ENCODE data around the gene CORIN. TPM values are rescaled to one million over a fixed set of nuclear protein-coding genes. Genes with fewer than 3 reads are reported as not detected.
"Not testable (repeated sequence)": the region's sequence is repeated elsewhere in the genome, so short reads cannot be mapped to it uniquely, and the experiment has no call there.

The CORIN gene
- total and polyA plus RNA-seq, 4 donors, result 0.15 to 9.1 (median 1.0) TPM

DNA sequence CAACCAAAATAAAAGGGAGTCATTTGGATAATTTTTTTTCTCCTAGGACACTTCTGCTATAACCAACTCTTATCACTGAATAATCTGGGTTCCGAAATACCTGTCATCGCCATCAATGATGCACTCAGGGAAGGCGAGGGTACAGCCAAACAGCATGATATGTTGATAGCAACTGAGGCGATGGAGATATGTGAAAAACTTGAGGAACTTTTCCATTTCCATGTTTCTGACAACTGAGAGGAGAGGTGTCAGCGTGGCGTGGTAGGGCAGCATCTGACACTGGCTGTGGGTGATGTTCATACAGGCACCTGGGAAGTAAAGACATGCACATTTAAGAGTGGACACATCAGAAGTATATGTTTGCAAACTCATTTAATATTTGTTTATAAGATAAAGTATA lies 74.6 kb downstream of the CORIN start:
- TF ChIP-seq, protein P1, sequence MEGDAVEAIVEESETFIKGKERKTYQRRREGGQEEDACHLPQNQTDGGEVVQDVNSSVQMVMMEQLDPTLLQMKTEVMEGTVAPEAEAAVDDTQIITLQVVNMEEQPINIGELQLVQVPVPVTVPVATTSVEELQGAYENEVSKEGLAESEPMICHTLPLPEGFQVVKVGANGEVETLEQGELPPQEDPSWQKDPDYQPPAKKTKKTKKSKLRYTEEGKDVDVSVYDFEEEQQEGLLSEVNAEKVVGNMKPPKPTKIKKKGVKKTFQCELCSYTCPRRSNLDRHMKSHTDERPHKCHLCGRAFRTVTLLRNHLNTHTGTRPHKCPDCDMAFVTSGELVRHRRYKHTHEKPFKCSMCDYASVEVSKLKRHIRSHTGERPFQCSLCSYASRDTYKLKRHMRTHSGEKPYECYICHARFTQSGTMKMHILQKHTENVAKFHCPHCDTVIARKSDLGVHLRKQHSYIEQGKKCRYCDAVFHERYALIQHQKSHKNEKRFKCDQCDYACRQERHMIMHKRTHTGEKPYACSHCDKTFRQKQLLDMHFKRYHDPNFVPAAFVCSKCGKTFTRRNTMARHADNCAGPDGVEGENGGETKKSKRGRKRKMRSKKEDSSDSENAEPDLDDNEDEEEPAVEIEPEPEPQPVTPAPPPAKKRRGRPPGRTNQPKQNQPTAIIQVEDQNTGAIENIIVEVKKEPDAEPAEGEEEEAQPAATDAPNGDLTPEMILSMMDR (IDR thresholded peaks at IDR 0.05; ENCODE audit: control extremely low read depth, extremely low read depth), result no peak
- Histone ChIP-seq H3K27ac (ENCODE audit: low read depth in 1 of 2, low read length in 1 of 2) (no peak overlapping the region), H3K4me1 (ENCODE audit: control insufficient read depth in 5 of 5, insufficient read depth in 5 of 5, low read length in 5 of 5) (peaks cover 0 to 3% (median 0%) of the 10 kb centered on the region in 5 donors), H3K27me3 (ENCODE audit: control insufficient read depth in 3 of 3, insufficient read depth in 3 of 3, low read length in 2 of 3) (no peaks in the 10 kb centered on the region), H3K9ac (ENCODE audit: insufficient read depth in 1 of 2, low read length in 2 of 2) (no peak overlapping the region), H3K4me3 (no peak overlapping the region), H3K36me3 (ENCODE audit: control insufficient read depth in 4 of 4, insufficient read depth in 4 of 4, low read length in 4 of 4) (no peaks in the 10 kb centered on the region), H3K9me3 (ENCODE audit: control insufficient read depth in 4 of 4, insufficient read depth in 3 of 4, low read length in 3 of 4) (no peaks in the 10 kb centered on the region)
- ATAC-seq (ENCODE audit: insufficient read depth, low FRiP score) (no peak), DNase-seq (no peak)
- 85 to 88% methylated on average over 6 of the region's 6 CpGs for WGBS, 2 donors

DNA sequence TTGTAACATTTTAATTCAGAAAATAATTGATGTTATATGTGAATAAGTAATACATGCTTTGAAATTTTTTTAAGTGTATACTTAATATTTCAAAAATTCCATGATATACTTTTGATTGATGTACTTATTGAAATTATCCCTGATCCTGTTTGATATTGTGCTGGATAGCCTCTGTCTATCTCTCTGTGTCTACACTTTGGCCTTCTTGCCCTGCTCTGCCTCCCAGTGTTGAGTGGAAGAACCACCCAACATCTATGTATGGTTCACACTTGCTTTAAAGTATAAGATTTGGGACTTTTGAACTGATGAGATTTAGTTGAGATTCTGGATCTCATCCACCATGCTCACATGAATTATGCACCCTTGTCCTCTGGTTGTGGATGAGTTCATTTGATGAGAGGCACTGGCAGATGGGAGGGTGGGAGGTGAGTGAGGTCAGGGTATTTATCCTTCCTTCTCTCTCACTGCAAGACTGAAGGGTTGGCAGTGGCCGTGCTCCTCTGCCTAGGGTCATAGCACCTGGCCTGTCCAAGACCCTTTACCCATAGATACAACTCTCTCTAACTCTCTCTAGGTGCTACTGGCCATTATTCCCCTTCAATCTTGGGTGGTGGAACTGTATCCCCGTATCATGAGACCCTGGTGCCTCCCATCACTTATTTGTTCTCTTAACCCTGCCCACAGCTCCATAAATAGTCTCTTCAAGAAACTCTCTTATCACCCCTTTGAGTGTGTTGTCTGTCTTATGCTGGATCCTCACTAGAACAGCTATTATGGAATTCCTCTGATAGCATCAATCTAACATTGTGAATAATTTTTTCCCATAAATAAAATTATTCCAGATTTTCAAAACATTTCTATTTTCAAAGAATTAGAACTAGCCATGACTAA lies 75.2 kb downstream of the CORIN start:
- 82 to 89% methylated on average over 2 of the region's 2 CpGs for WGBS, 2 donors
- Histone ChIP-seq H3K9me3 (ENCODE audit: control insufficient read depth in 4 of 4, insufficient read depth in 3 of 4, low read length in 3 of 4) (no peaks in the 10 kb centered on the region), H3K27me3 (ENCODE audit: control insufficient read depth in 3 of 3, insufficient read depth in 3 of 3, low read length in 2 of 3) (no peaks in the 10 kb centered on the region), H3K27ac (ENCODE audit: low read depth in 1 of 2, low read length in 1 of 2) (no peak overlapping the region), H3K9ac (ENCODE audit: insufficient read depth in 1 of 2, low read length in 2 of 2) (no peak overlapping the region), H3K36me3 (ENCODE audit: control insufficient read depth in 4 of 4, insufficient read depth in 4 of 4, low read length in 4 of 4) (no peaks in the 10 kb centered on the region), H3K4me3 (no peak overlapping the region), H3K4me1 (ENCODE audit: control insufficient read depth in 5 of 5, insufficient read depth in 5 of 5, low read length in 5 of 5) (peaks cover 0 to 3% (median 0%) of the 10 kb centered on the region in 5 donors)
- ATAC-seq (ENCODE audit: insufficient read depth, low FRiP score) (no peak), DNase-seq (no peak)
- TF ChIP-seq, protein P1 (IDR thresholded peaks at IDR 0.05; ENCODE audit: control extremely low read depth, extremely low read depth), result no peak

DNA sequence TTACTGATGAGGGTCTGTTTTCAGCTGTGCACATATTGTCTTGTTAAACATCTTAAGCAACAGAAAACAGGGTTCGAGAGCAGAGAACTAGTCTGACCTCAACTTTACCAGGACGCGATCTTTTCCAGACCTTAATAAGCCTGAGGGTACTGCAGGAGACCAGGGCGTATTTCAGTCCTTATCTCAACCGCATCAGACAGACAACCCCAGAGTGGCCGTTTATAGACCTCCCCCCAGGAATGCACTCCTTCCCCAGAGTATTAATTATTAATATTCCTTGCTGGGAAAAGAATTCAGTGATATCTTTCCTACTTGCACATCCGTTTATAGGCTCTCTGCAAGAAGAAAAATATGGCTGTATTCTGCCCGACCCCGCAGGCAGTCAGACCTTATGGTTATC lies 84.6 kb downstream of the CORIN start:
- H3K9ac ChIP-seq (ENCODE audit: insufficient read depth in 1 of 2, low read length in 2 of 2); H3K27ac ChIP-seq (ENCODE audit: low read depth in 1 of 2, low read length in 1 of 2); ATAC-seq (ENCODE audit: insufficient read depth, low FRiP score); H3K4me1 ChIP-seq (ENCODE audit: control insufficient read depth in 5 of 5, insufficient read depth in 5 of 5, low read length in 5 of 5); H3K9me3 ChIP-seq (ENCODE audit: control insufficient read depth in 4 of 4, insufficient read depth in 3 of 4, low read length in 3 of 4); H3K27me3 ChIP-seq (ENCODE audit: control insufficient read depth in 3 of 3, insufficient read depth in 3 of 3, low read length in 2 of 3); H3K4me3 ChIP-seq; DNase-seq; H3K36me3 ChIP-seq (ENCODE audit: control insufficient read depth in 4 of 4, insufficient read depth in 4 of 4, low read length in 4 of 4): not testable (repeated sequence)
- WGBS, 2 donors, result 95 to 96% methylated on average over 9 of the region's 9 CpGs

DNA sequence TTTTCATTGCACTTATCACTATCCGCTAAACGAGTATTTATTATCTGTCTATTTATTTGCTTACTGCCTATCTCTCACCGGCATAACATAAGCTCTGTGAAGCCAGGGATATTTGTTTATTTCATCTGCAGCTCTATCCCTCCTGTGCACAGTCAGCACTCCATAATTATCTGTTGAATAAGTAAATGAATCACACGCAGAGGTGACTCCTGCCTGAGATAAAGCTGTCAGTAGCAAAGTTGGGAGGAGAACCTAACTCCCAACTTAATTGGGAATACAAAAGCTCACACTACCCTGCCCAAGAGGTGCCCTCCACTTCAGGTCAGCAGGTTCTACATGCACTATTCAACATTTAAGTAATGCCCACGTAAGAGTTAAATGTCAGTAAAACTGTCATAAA lies 85.7 kb downstream of the CORIN start:
- peaks cover 0 to 6% (median 0%) of the 10 kb centered on the region in 5 donors for H3K4me1 ChIP-seq (ENCODE audit: control insufficient read depth in 5 of 5, insufficient read depth in 5 of 5, low read length in 5 of 5)
- no peak for DNase-seq
- H3K36me3 ChIP-seq (ENCODE audit: control insufficient read depth in 4 of 4, insufficient read depth in 4 of 4, low read length in 4 of 4), result no peaks in the 10 kb centered on the region
- WGBS, 2 donors, result 61 to 84% methylated on average over 5 of the region's 5 CpGs
- H3K9me3 ChIP-seq (ENCODE audit: control insufficient read depth in 4 of 4, insufficient read depth in 3 of 4, low read length in 3 of 4), result peaks cover 0 to 3% (median 0%) of the 10 kb centered on the region in 4 donors
- H3K27ac ChIP-seq (ENCODE audit: low read depth in 1 of 2, low read length in 1 of 2), result peak overlapping the region in 1 of 2 donors; percentile 53
- H3K4me3 ChIP-seq, result no peak overlapping the region
- no peak overlapping the region for H3K9ac ChIP-seq (ENCODE audit: insufficient read depth in 1 of 2, low read length in 2 of 2)
- TF ChIP-seq, protein P1 (IDR thresholded peaks at IDR 0.05; ENCODE audit: control extremely low read depth, extremely low read depth), result no peak
- no peak for ATAC-seq (ENCODE audit: insufficient read depth, low FRiP score)
- H3K27me3 ChIP-seq (ENCODE audit: control insufficient read depth in 3 of 3, insufficient read depth in 3 of 3, low read length in 2 of 3), result no peaks in the 10 kb centered on the region

Measured in lung (tissue), 12 donors.